Spinal cord (tissue), 10 donors: Measurements from ENCODE around the gene METTL16. TPM values are rescaled to one million over a fixed set of nuclear protein-coding genes. Genes with fewer than 3 reads are reported as not detected.

ENCODE experiments used
- DNase-seq, 6 donors: peaks; one replicate each; pipeline versions ENCODE4 v3.0.0 to v3.0.0-alpha.2; 2013 to 2015; ENCODE audit warnings: low spot score in 6 of 6, low read depth in 4 of 6
- H3K27ac ChIP-seq: one replicate; pipeline ENCODE4 v1.5.1; 2013; ENCODE audit warnings: low read depth, low read length, control low read depth
- H3K27me3 ChIP-seq: one replicate; pipeline ENCODE4 v1.6.1; 2013; ENCODE audit warnings: low read length; ENCODE audit not compliant: control insufficient read depth, insufficient read depth
- H3K36me3 ChIP-seq: one replicate; pipeline ENCODE4 v1.6.1; 2013; ENCODE audit warnings: low read length; ENCODE audit not compliant: control insufficient read depth, insufficient read depth
- H3K4me1 ChIP-seq: one replicate; pipeline ENCODE4 v1.6.1; 2013; ENCODE audit warnings: low read length; ENCODE audit not compliant: control insufficient read depth, insufficient read depth
- H3K4me3 ChIP-seq: one replicate; pipeline ENCODE4 v1.5.1; 2013; ENCODE audit warnings: low read depth, low read length, control low read depth
- H3K9me3 ChIP-seq: one replicate; pipeline ENCODE4 v1.6.1; 2013; ENCODE audit warnings: low read length; ENCODE audit not compliant: control insufficient read depth, insufficient read depth
- WGBS: methylation state at CpG from one replicate; pipeline ENCODE4 v1.1.5; 2013; ENCODE audit warnings: missing lambda C conversion rate; ENCODE audit not compliant: insufficient coverage; 5-methylcytosine and 5-hydroxymethylcytosine counted together
- polyA plus RNA-seq, 2 donors: library from polyadenylated mRNA; unstranded; fragments of 120-200 nt; gene quantifications; one replicate each; pipeline ENCODE4 v1.2.1, GENCODE V29; 2013; ENCODE audit not compliant: insufficient read length in 2 of 2
- total RNA-seq, 2 donors: library from RNA; depleted of rRNA in 1 of 2; stranded (reverse); fragments of 120-200 nt in 1 of 2; fragments of >200 nt in 1 of 2; gene quantifications; one replicate each; pipeline versions ENCODE4 v1.2.3 to v1.2.4, GENCODE V29; 2013 to 2014
- donor health status: healthy.

Gene METTL16
- total and polyA plus RNA-seq, 4 donors, result 20.6 to 28.2 (median 24.8) TPM

- Histone ChIP-seq H3K9me3 (no peaks in the 10 kb centered on the region), H3K27me3 (no peaks in the 10 kb centered on the region), H3K4me1 (peaks cover 74% of the 10 kb centered on the region), H3K36me3 (peaks cover 22% of the 10 kb centered on the region), H3K27ac (peak overlapping the region; percentile 99), H3K4me3 (peak overlapping the region; percentile 26)
- DNase-seq, result no peak
- 47% methylated on average over 4 of the region's 7 CpGs for WGBS
Measured at GRCh38 chr17:2396192-2396567, 115.5 kb downstream of the METTL16 start.

DNA sequence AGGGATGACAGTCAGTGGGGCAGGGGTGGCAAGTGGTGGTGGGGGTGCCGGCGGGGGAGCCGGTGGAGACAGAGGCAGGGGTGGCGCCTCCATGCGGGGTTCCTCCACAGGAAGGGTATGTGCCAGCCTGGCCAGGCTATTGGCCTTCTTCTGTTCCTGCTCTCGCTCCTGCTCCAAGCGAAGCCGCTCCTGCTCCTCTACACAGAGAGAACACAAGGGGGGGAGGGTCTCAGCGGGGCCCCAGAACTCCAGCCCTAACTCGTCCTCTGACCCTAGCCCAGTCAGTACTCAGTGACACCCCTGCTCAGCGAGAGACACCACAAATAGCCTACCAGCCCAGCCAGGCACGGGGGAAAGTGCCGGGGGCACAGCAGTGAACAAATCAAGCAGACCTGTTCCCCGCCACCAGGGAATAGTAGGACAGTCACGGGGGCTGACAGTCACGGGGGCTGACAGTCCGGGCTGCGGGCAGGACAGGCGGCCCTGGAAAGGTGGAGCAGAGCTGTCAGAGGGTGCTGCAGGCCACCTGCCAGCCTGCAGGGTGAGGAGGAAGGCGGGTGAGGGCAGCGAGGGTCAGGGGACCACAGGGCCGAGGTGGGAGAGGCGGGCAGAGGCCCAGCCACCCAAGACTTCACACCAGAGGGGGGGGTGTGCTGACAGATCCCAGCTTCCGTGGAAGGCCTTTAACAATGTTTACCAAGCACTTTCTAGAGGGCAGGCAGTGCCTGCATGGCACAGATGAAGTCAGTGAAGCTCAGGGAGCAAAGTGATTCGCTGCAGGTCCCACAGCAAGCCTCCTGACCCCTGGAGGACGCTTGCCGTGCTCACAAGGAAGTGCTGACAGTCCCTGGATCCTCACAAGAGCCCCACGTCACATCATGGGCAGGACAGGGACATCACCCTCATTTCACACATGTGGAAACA lies 116.2 kb downstream of the METTL16 start:
- Histone ChIP-seq H3K27me3 (no peaks in the 10 kb centered on the region), H3K4me1 (peaks cover 80% of the 10 kb centered on the region), H3K27ac (peak overlapping the region; percentile 99), H3K4me3 (no peak overlapping the region), H3K9me3 (no peaks in the 10 kb centered on the region), H3K36me3 (peaks cover 22% of the 10 kb centered on the region)
- DNase-seq, result no peak
- 62% methylated on average over 17 of the region's 28 CpGs for WGBS

DNA sequence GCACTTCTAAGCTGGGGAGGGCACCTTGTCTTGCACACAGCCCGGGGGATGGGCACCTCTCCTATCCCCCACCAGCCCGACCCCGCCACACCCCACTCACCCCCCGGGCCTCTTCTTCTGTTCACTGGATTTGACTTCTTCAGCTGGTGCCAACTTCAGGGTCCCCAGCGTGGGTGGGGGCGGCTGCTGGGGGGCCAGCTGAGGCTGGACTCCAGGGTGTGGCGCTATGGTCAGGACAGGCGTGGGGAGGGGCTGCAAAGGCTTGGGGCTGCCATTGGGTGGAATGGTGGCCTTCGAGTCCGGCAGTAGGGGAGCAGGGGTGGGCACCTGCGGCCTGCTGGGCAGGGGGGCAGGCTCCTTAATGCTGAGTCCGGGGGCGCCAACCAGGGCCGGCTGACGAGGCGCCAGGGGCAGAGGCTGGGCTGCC lies 116.9 kb downstream of the METTL16 start:
- Histone ChIP-seq H3K27me3 (no peaks in the 10 kb centered on the region), H3K4me3 (no peak overlapping the region), H3K9me3 (no peaks in the 10 kb centered on the region), H3K36me3 (peaks cover 28% of the 10 kb centered on the region), H3K27ac (peak overlapping the region; percentile 99), H3K4me1 (peaks cover 82% of the 10 kb centered on the region)
- WGBS, result 76% methylated on average over 14 of the region's 16 CpGs
- DNase-seq, result no peak

DNA sequence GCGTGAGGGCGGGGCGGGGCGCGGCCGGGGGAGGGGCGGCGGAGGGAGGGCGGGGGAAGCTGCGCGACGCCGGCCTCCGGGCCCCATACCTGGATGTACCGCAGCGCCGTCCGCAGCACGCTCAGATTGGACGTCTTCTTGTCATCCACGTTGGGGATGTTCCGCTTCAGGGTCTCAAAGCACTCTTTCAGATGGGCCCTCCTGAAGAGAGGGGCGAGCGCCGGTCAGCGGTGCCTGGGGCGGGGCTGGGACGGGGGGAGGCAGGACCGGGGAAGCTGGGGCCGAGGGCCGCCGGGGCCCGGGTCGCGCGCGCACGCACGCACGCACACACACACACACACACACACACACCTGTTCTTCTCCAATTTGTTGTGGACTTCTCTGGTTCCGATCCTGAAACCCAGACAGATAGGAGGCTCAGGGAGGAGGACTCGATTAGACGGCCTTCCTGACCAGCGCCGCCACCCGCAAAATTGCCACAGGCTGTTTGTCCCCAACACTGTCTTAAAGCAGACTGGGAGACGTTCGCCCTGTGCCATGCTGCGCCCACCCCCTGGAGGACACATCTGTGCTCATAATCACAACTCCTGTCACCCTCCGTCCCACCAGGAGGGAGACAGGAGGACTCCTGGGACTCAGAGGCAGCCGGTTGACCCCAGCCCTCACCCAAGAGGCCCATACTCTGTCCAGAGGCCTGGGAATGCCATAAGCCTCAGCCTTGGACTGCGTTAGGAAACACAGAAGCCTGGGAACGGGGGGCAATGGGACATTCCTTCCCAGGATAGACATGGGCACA lies 117.5 kb downstream of the METTL16 start:
- Histone ChIP-seq H3K36me3 (peaks cover 32% of the 10 kb centered on the region), H3K9me3 (no peaks in the 10 kb centered on the region), H3K27ac (peak overlapping the region; percentile 99), H3K4me3 (no peak overlapping the region), H3K27me3 (no peaks in the 10 kb centered on the region), H3K4me1 (peaks cover 82% of the 10 kb centered on the region)
- no peak for DNase-seq
- WGBS, result 18% methylated on average over 51 of the region's 53 CpGs

- peak overlapping the region; percentile 88 for H3K4me3 ChIP-seq
- peaks cover 81% of the 10 kb centered on the region for H3K4me1 ChIP-seq
- no peaks in the 10 kb centered on the region for H3K9me3 ChIP-seq
- peak overlapping the region; percentile 99 for H3K27ac ChIP-seq
- H3K36me3 ChIP-seq, result peaks cover 38% of the 10 kb centered on the region
- no peaks in the 10 kb centered on the region for H3K27me3 ChIP-seq
- WGBS, result under 1% methylated on average over 74 of the region's 99 CpGs
- peak; percentile 69 to 96 (median 79) for DNase-seq
Measured at GRCh38 chr17:2393174-2393953, 118.3 kb downstream of the METTL16 start.

GRCh38 chr17:2392252-2393173 lies 119.2 kb downstream of the METTL16 start:
- peak overlapping the region; percentile 99 for H3K27ac ChIP-seq
- WGBS, result under 1% methylated on average over 76 of the region's 83 CpGs
- DNase-seq, result peak; percentile 77 to 98 (median 88)
- no peaks in the 10 kb centered on the region for H3K27me3 ChIP-seq
- peak overlapping the region; percentile 88 for H3K4me3 ChIP-seq
- no peaks in the 10 kb centered on the region for H3K9me3 ChIP-seq
- H3K36me3 ChIP-seq, result peaks cover 42% of the 10 kb centered on the region
- H3K4me1 ChIP-seq, result peaks cover 77% of the 10 kb centered on the region

GRCh38 chr17:2391597-2392251 lies 120.0 kb downstream of the METTL16 start:
- H3K4me3 ChIP-seq, result no peak overlapping the region
- DNase-seq, result no peak
- H3K36me3 ChIP-seq, result peaks cover 48% of the 10 kb centered on the region
- peaks cover 73% of the 10 kb centered on the region for H3K4me1 ChIP-seq
- H3K27me3 ChIP-seq, result no peaks in the 10 kb centered on the region
- 55% methylated on average over 14 of the region's 18 CpGs for WGBS
- no peaks in the 10 kb centered on the region for H3K9me3 ChIP-seq
- H3K27ac ChIP-seq, result peak overlapping the region; percentile 78

- no peak overlapping the region for H3K4me3 ChIP-seq
- H3K9me3 ChIP-seq, result no peaks in the 10 kb centered on the region
- H3K4me1 ChIP-seq, result peaks cover 67% of the 10 kb centered on the region
- no peaks in the 10 kb centered on the region for H3K27me3 ChIP-seq
- DNase-seq, result no peak
- 80% methylated on average over 10 of the region's 12 CpGs for WGBS
- peak overlapping the region; percentile 47 for H3K27ac ChIP-seq
- H3K36me3 ChIP-seq, result peaks cover 54% of the 10 kb centered on the region
Measured at GRCh38 chr17:2390199-2390836, 121.4 kb downstream of the METTL16 start.
